IMR-90 (cell line): Measurements from ENCODE around the gene RASGRP3. TPM values are rescaled to one million over a fixed set of nuclear protein-coding genes. Genes with fewer than 3 reads are reported as not detected.
A peak's percentile ranks its signal among the peaks of the same experiment; 100 is the strongest.

Experiments
- ATAC-seq: fragments of 200-7000 bp; cut with Tn5 transposase; 2 replicates; pipeline ENCODE4 v1.9.1; 2020; ENCODE audit warnings: low read depth, mild to moderate bottlenecking, moderate library complexity
- BruUV-seq: library from RNA; stranded (reverse); fragments of 400-500 nt; replicated peaks from 2 replicates; lab custom pipeline; 2021; lab: Mats Ljungman, UMichigan
- CTCF ChIA-PET: fragments of 300-600 bp; formaldehyde crosslinking; extraction: SDS; loops from one replicate; lab custom pipeline; 2021; ENCODE audit warnings: antibody characterized with exemption; lab: Yijun Ruan, JAX
- POLR2A ChIA-PET: fragments of 300-600 bp; sonication (Branson Sonifier 250); formaldehyde crosslinking; loops from one replicate; lab custom pipeline; 2022; ENCODE audit warnings: antibody characterized with exemption; ENCODE audit not compliant: unreplicated experiment; lab: Charles Lee
- DNase-seq: peaks from one replicate; pipeline ENCODE4 v3.0.0; 2013
- H2AFZ ChIP-seq: replicated peaks from 2 replicates; pipeline ENCODE3; 2013; ENCODE audit warnings: low read length, mild to moderate bottlenecking; ENCODE audit not compliant: poor library complexity
- H2AK5ac ChIP-seq: 2 replicates; pipeline ENCODE4 v1.6.1; 2013; ENCODE audit warnings: low read depth, low read length, inconsistent platforms
- H2AK9ac ChIP-seq: replicated peaks from 2 replicates; pipeline ENCODE3; 2013; ENCODE audit warnings: mild to moderate bottlenecking, low read depth, low read length, moderate library complexity; ENCODE audit not compliant: poor library complexity
- H2BK120ac ChIP-seq: 2 replicates; pipeline ENCODE4 v1.6.1; 2013; ENCODE audit warnings: low read depth, low read length, inconsistent platforms
- H2BK15ac ChIP-seq: 3 replicates; pipeline ENCODE4 v1.6.1; 2013; ENCODE audit warnings: low read depth, low read length, inconsistent platforms
- H2BK20ac ChIP-seq: 2 replicates; pipeline ENCODE4 v1.6.1; 2013; ENCODE audit warnings: low read depth, mild to moderate bottlenecking, inconsistent platforms, low read length, moderate library complexity
- H2BK5ac ChIP-seq: 2 replicates; pipeline ENCODE4 v1.6.1; 2013; ENCODE audit warnings: mild to moderate bottlenecking, low read depth, low read length, inconsistent platforms; ENCODE audit not compliant: poor library complexity, severe bottlenecking
- H3K14ac ChIP-seq: replicated peaks from 2 replicates; pipeline ENCODE4 v1.6.1; 2013; ENCODE audit warnings: low read depth, low read length, inconsistent platforms
- H3K18ac ChIP-seq: 2 replicates; pipeline ENCODE4 v1.6.1; 2013; ENCODE audit warnings: low read depth, low read length, control low read depth
- H3K23ac ChIP-seq: 2 replicates; pipeline ENCODE4 v1.6.1; 2013; ENCODE audit warnings: low read depth, low read length, inconsistent platforms
- H3K27ac ChIP-seq: 2 replicates; pipeline ENCODE4 v1.5.1; 2013; ENCODE audit warnings: mild to moderate bottlenecking, control low read depth, low read length; ENCODE audit not compliant: insufficient read depth
- H3K27me3 ChIP-seq: 2 replicates; pipeline ENCODE4 v1.6.1; 2013; ENCODE audit warnings: low read length; ENCODE audit not compliant: control insufficient read depth, insufficient read depth
- H3K36me3 ChIP-seq: 2 replicates; pipeline ENCODE4 v1.6.1; 2013; ENCODE audit warnings: low read length, mixed read lengths; ENCODE audit not compliant: control insufficient read depth, insufficient read depth
- H3K4ac ChIP-seq: 2 replicates; pipeline ENCODE4 v1.6.1; 2013; ENCODE audit warnings: low read depth, low read length, inconsistent platforms
- H3K4me1 ChIP-seq: 2 replicates; pipeline ENCODE4 v1.6.1; 2013; ENCODE audit warnings: low read length, mixed read lengths; ENCODE audit not compliant: control insufficient read depth, insufficient read depth
- H3K4me2 ChIP-seq: 2 replicates; pipeline ENCODE4 v1.6.1; 2013; ENCODE audit warnings: low read depth, mild to moderate bottlenecking, control low read depth, low read length, moderate library complexity
- H3K4me3 ChIP-seq: 2 replicates; pipeline ENCODE4 v1.5.1; 2013; ENCODE audit warnings: low read depth, mild to moderate bottlenecking, control low read depth, low read length, moderate library complexity; ENCODE audit not compliant: insufficient read depth
- H3K56ac ChIP-seq: 2 replicates; pipeline ENCODE4 v1.6.1; 2013; ENCODE audit warnings: low read length, inconsistent platforms; ENCODE audit not compliant: insufficient read depth; ENCODE audit errors: extremely low read depth
- H3K79me1 ChIP-seq, 2 experiments: 2 replicates each; pipeline ENCODE4 v1.6.1; 2013; ENCODE audit warnings: low read length in 2 of 2, inconsistent platforms in 1 of 2, low read depth in 1 of 2
- H3K9ac ChIP-seq: 2 replicates; pipeline ENCODE4 v1.6.1; 2013; ENCODE audit warnings: low read depth, low read length, control low read depth
- H3K9me1 ChIP-seq: 2 replicates; pipeline ENCODE4 v1.6.1; 2013; ENCODE audit warnings: low read length, inconsistent platforms; ENCODE audit not compliant: insufficient read depth
- H3K9me3 ChIP-seq: 2 replicates; pipeline ENCODE4 v1.6.1; 2013; ENCODE audit warnings: low read length; ENCODE audit not compliant: control insufficient read depth, insufficient read depth
- H4K20me1 ChIP-seq: 2 replicates; pipeline ENCODE4 v1.6.1; 2013; ENCODE audit warnings: low read length, inconsistent platforms; ENCODE audit not compliant: insufficient read depth
- H4K5ac ChIP-seq: 2 replicates; pipeline ENCODE4 v1.6.1; 2013; ENCODE audit warnings: mild to moderate bottlenecking, low read depth, low read length, control low read depth
- H4K8ac ChIP-seq, 2 experiments: 2 replicates each; pipeline ENCODE4 v1.6.1; 2013; ENCODE audit warnings: low read depth in 2 of 2, low read length in 2 of 2, control low read depth in 1 of 2, inconsistent platforms in 1 of 2
- H4K91ac ChIP-seq: 2 replicates; pipeline ENCODE4 v1.6.1; 2013; ENCODE audit warnings: low read depth, low read length, inconsistent platforms; ENCODE audit not compliant: insufficient read depth
- CTCF ChIP-seq: conservative IDR thresholded peaks from 2 replicates; pipeline ENCODE4 v1.5.1; 2012; ENCODE audit warnings: mild to moderate bottlenecking, low read depth, low read length, improper control_type of control experiment
- FOS ChIP-seq: fragments of 150-350 bp; IDR thresholded peaks from 2 replicates; pipeline ENCODE4 v1.6.1; 2016; ENCODE audit warnings: low read depth, low read length
- whole genome bisulfite sequencing, 2 experiments: methylation state at CpG; one replicate each; pipeline versions ENCODE4 v1.1.5 to v1.1.7; 2013; ENCODE audit warnings: missing lambda C conversion rate in 2 of 2; ENCODE audit not compliant: insufficient read length in 1 of 2; ENCODE audit errors: extremely low coverage in 2 of 2; 5-methylcytosine and 5-hydroxymethylcytosine counted together
- dilution Hi-C: fragments of 300-500 bp; cut with HindIII; formaldehyde crosslinking; loops from one replicate; pipeline ENCODE4 v1.14.3; 2018; ENCODE audit warnings: low sequenced_read_pairs; ENCODE audit not compliant: unreplicated experiment
- in situ Hi-C: fragments of 300-500 bp; cut with MboI; formaldehyde crosslinking; loops from 3 replicates; pipeline ENCODE4 v1.14.3; 2019; ENCODE audit warnings: low sequenced_read_pairs, inconsistent platforms, mixed read lengths
- intact Hi-C: fragments of 100-400 bp; cut with micrococcal nuclease; formaldehyde crosslinking; loops from 2 replicates; pipeline ENCODE4 v1.10.0; 2022
- polyA plus RNA-seq, 3 experiments: library from polyadenylated mRNA; depleted of rRNA; stranded (reverse); fragments of >200 nt; gene quantifications; 2 replicates each; pipeline ENCODE4 v1.2.3, GENCODE V29; 2012; ENCODE audit warnings: low replicate concordance in 1 of 3
- total RNA-seq: library from RNA; depleted of rRNA; stranded (reverse); fragments of >200 nt; gene quantifications from 2 replicates; pipeline ENCODE4 v1.2.3, GENCODE V29; 2012

RASGRP3 gene
- total and polyA plus RNA-seq, 2 of the 4 experiments (the other 2 are of a cell fraction), result 1.7 to 3.0 TPM

- in situ Hi-C loops, result no loop called here
- no peak overlapping the region for H4K8ac ChIP-seq
- H3K4me1 ChIP-seq, result peaks cover 10% of the 10 kb centered on the region
- no peaks in the 10 kb centered on the region for H3K79me1 ChIP-seq
- no peak overlapping the region for H2AK9ac ChIP-seq
- ChIA-PET CTCF (interaction anchor here (0.7 to 1.5 kb wide), 2 partner anchors 9 to 10 kb away, joined by 3 to 5 read pairs; no protein-coding TSS in a partner anchor), POLR2A (no interaction called here)
- no peak overlapping the region for H3K56ac ChIP-seq
- H4K5ac ChIP-seq, result no peak overlapping the region
- H3K9me3 ChIP-seq, result no peaks in the 10 kb centered on the region
- ATAC-seq, result peak; percentile 57
- WGBS, 2 experiments, result 94% methylated on average over 2 of the region's 10 CpGs; no CpG with 5 or more reads in 1 of the 2 experiments
- no peak overlapping the region for H2AFZ ChIP-seq
- intact Hi-C loops, result no loop called here
- peak overlapping the region; percentile 26 for H2BK5ac ChIP-seq
- H3K23ac ChIP-seq, result no peak overlapping the region
- H3K27me3 ChIP-seq, result no peaks in the 10 kb centered on the region
- BruUV-seq, result no TSS peak
- no peak overlapping the region for H3K4ac ChIP-seq
- no peaks in the 10 kb centered on the region for H3K9me1 ChIP-seq
- H3K18ac ChIP-seq, result peak overlapping the region; percentile 40; the same call in 1 of the 2 replicates
- no peak overlapping the region for H3K4me3 ChIP-seq
- no peaks in the 10 kb centered on the region for H3K36me3 ChIP-seq
- peak overlapping the region; percentile 41; the same call in 1 of the 2 replicates for H2BK20ac ChIP-seq
- 0 out of 2 replicates have a peak overlapping the region, but pooled peaks have one; percentile 35 for H3K14ac ChIP-seq
- peak overlapping the region; percentile 53; the same call in 1 of the 2 replicates for H4K91ac ChIP-seq
- H3K9ac ChIP-seq, result no peak overlapping the region
- no peak overlapping the region; the same call in 1 of the 2 replicates for H3K4me2 ChIP-seq
- DNase-seq, result peak; percentile 59
- no peak for TF ChIP-seq CTCF
- 0 out of 2 replicates have a peak, but pooled peaks have one; percentile 11 for TF ChIP-seq FOS
- no peak overlapping the region for H2BK15ac ChIP-seq
- H2BK120ac ChIP-seq, result no peak overlapping the region
- H4K20me1 ChIP-seq, result no peaks in the 10 kb centered on the region
- dilution Hi-C loops, result no loop called here
- H3K27ac ChIP-seq, result no peak overlapping the region
- peak overlapping the region; percentile 47; the same call in 1 of the 2 replicates for H2AK5ac ChIP-seq
Observed at GRCh38 chr2:33494155-33494779, 17.8 kb downstream of the RASGRP3 start.
